GM12878 (cell line): ENCODE results near the gene FUCA2. TPM values are rescaled to one million over a fixed set of nuclear protein-coding genes. Genes with fewer than 3 reads are reported as not detected.
A peak's percentile ranks its signal among the peaks of the same experiment; 100 is the strongest.

Experiments used
- CBX5 ChIP-seq: sonication (generic); IDR thresholded peaks from 2 replicates; pipeline ENCODE4 v1.6.1; 2016; ENCODE audit warnings: low read depth, moderate library complexity, mild to moderate bottlenecking, inconsistent platforms
- EED ChIP-seq: sonication (generic); IDR thresholded peaks from 2 replicates; pipeline ENCODE4 v1.6.1; 2016; ENCODE audit warnings: antibody characterized with exemption, low read depth
- FOXM1 ChIP-seq: IDR thresholded peaks from 2 replicates; pipeline ENCODE4 v1.6.1; 2012; ENCODE audit warnings: low read depth, mild to moderate bottlenecking, inconsistent platforms, low read length, moderate library complexity
- GATAD2B ChIP-seq: fragments of 450-650 bp; conservative IDR thresholded peaks from 2 replicates; pipeline ENCODE4 v1.6.1; 2017; ENCODE audit warnings: low read depth, mild to moderate bottlenecking, moderate library complexity
- JUNB ChIP-seq: IDR thresholded peaks from 2 replicates; pipeline ENCODE4 v1.6.1; 2016; ENCODE audit warnings: antibody characterized with exemption, mild to moderate bottlenecking
- MTA3 ChIP-seq: IDR thresholded peaks from 2 replicates; pipeline ENCODE4 v1.6.1; 2012; ENCODE audit warnings: low read length, inconsistent platforms, borderline replicate concordance
- NBN ChIP-seq: fragments of 450-650 bp; IDR thresholded peaks from 2 replicates; pipeline ENCODE4 v1.6.1; 2016
- NFIC ChIP-seq: IDR thresholded peaks from 2 replicates; pipeline ENCODE4 v1.6.1; 2012; ENCODE audit warnings: low read depth, mild to moderate bottlenecking, inconsistent platforms, low read length, moderate library complexity
- NR2C1 ChIP-seq: fragments of 450-650 bp; IDR thresholded peaks from 2 replicates; pipeline ENCODE4 v1.6.1; 2017; ENCODE audit warnings: antibody characterized with exemption, mild to moderate bottlenecking, moderate library complexity
- SMARCA5 ChIP-seq: fragments of 450-650 bp; IDR thresholded peaks from 2 replicates; pipeline ENCODE4 v1.6.1; 2017; ENCODE audit warnings: mild to moderate bottlenecking
- SP1 ChIP-seq: IDR thresholded peaks from one replicate; pipeline ENCODE4 v1.6.1; 2011; ENCODE audit warnings: low read depth, low read length
- STAT3 ChIP-seq: IDR thresholded peaks from 2 replicates; pipeline ENCODE4 v1.6.1; 2011; ENCODE audit warnings: low read depth, low read length, improper control_type of control experiment
- ZZZ3 ChIP-seq: IDR thresholded peaks from 2 replicates; pipeline ENCODE4 v1.6.1; 2011; ENCODE audit warnings: low read depth; ENCODE audit not compliant: control insufficient read depth, insufficient read length
- polyA plus RNA-seq, 11 experiments: library from polyadenylated mRNA; depleted of rRNA in 4 of 11; unstranded in 6 of 11; stranded (reverse) in 5 of 11; fragments of >200 nt; fragmentation: Nextera tagmentation in 4 of 11; fragmentation: Illumina TruSeq in 1 of 11; extraction: Ambion mirVana in 4 of 11; extraction: Trizol in 1 of 11; gene quantifications; 1 replicate in 1 of 11; 2 replicates in 10 of 11; pipeline versions ENCODE4 v1.2.1 to v1.2.3, GENCODE V29; 2011 to 2016; ENCODE audit warnings: inconsistent platforms in 2 of 11, missing spikeins in 2 of 11, low read depth in 1 of 11
- total RNA-seq, 4 experiments: library from RNA; depleted of rRNA in 3 of 4; stranded (reverse); fragments of >200 nt in 3 of 4; fragmentation: Illumina TruSeq in 1 of 4; extraction: Trizol in 1 of 4; gene quantifications; 2 replicates each; pipeline versions ENCODE4 v1.2.1 to v1.2.3, GENCODE V29; 2013 to 2021
- TF ChIP-seq, protein P1 (sequence below): fragments of 450-650 bp; formaldehyde crosslinking; IDR thresholded peaks from 2 replicates; pipeline ENCODE4 v1.4.0; 2022; ENCODE audit warnings: mild to moderate bottlenecking, moderate library complexity
- TF ChIP-seq, protein P2 (sequence below): fragments of 450-650 bp; IDR thresholded peaks from 2 replicates; pipeline ENCODE4 v1.6.1; 2018; ENCODE audit warnings: borderline replicate concordance, mild to moderate bottlenecking; ENCODE audit not compliant: partially characterized antibody
- TF ChIP-seq, protein P3 (sequence below): IDR thresholded peaks from 2 replicates; pipeline ENCODE4 v1.6.1; 2012; ENCODE audit warnings: low read length, inconsistent platforms
- TF ChIP-seq, protein P4 (sequence below): fragments of 450-650 bp; IDR thresholded peaks from 2 replicates; pipeline ENCODE4 v1.6.1; 2017; ENCODE audit warnings: mild to moderate bottlenecking, low read depth, inconsistent platforms; ENCODE audit not compliant: poor library complexity, severe bottlenecking
- TF ChIP-seq, protein P5 (sequence below): fragments of 450-650 bp; IDR thresholded peaks from 2 replicates; pipeline ENCODE4 v1.6.1; 2017; ENCODE audit warnings: low read depth, mild to moderate bottlenecking, moderate library complexity

FUCA2 gene
- total and polyA plus RNA-seq, 10 of the 15 experiments (the other 5 are each of a cell fraction or from before 2014, with no cell fraction given) = 5.7 to 36.2 (median 21.5) TPM

DNA sequence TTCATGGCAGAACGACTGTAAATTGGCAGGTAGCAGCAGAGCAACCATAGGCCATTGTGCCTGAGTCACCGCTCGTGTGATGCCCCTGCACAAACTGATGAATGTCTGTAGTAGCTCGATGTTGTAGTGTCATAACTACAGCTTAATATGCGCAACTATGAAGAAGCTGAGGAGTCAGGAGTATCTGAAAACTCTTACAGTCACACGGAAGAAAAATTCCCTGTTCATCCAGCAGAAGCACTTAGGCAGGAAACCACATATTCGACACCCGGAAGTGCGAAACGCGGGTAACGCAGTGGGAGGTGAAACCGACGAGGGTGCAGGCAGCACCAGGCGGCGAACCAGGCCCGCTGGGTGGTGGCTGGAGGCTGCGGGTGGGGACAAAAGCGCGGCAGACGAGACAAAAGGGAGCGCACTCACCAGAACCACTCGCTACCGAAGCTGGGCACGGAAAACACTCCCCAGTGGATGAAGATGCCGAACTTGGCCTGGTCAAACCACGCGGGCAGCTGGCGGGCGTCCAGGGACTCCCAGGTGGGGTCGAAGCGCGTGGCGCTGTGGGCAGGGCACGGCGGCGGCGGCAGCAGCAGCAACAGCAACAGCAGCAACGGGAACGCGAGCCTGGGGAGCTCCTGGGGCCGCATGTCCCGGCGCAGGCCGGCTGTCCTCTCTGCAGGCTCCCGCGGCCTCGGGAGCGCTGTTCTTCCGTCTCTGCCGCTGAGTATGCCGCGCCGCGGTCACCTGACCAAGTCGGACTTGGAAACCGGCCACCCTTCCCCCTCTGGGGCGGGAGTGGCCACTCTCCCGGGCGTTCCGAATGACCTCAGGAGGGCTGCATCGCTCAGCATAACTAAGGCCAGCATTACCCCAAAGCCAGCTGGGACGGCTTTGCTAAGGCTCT, at the start of gene FUCA2 (continued):
- TF ChIP-seq, protein P1, sequence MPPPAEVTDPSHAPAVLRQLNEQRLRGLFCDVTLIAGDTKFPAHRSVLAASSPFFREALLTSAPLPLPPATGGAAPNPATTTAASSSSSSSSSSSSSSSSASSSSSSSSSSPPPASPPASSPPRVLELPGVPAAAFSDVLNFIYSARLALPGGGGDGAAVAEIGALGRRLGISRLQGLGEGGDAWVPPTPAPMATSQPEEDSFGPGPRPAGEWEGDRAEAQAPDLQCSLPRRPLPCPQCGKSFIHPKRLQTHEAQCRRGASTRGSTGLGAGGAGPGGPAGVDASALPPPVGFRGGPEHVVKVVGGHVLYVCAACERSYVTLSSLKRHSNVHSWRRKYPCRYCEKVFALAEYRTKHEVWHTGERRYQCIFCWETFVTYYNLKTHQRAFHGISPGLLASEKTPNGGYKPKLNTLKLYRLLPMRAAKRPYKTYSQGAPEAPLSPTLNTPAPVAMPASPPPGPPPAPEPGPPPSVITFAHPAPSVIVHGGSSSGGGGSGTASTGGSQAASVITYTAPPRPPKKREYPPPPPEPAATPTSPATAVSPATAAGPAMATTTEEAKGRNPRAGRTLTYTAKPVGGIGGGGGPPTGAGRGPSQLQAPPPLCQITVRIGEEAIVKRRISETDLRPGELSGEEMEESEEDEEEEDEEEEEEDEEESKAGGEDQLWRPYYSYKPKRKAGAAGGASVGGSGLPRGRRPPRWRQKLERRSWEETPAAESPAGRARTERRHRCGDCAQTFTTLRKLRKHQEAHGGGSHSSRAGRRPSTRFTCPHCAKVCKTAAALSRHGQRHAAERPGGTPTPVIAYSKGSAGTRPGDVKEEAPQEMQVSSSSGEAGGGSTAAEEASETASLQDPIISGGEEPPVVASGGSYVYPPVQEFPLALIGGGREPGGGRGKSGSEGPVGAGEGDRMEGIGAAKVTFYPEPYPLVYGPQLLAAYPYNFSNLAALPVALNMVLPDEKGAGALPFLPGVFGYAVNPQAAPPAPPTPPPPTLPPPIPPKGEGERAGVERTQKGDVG (CRISPR knock-in tag) = no peak
- TF ChIP-seq, protein P2, sequence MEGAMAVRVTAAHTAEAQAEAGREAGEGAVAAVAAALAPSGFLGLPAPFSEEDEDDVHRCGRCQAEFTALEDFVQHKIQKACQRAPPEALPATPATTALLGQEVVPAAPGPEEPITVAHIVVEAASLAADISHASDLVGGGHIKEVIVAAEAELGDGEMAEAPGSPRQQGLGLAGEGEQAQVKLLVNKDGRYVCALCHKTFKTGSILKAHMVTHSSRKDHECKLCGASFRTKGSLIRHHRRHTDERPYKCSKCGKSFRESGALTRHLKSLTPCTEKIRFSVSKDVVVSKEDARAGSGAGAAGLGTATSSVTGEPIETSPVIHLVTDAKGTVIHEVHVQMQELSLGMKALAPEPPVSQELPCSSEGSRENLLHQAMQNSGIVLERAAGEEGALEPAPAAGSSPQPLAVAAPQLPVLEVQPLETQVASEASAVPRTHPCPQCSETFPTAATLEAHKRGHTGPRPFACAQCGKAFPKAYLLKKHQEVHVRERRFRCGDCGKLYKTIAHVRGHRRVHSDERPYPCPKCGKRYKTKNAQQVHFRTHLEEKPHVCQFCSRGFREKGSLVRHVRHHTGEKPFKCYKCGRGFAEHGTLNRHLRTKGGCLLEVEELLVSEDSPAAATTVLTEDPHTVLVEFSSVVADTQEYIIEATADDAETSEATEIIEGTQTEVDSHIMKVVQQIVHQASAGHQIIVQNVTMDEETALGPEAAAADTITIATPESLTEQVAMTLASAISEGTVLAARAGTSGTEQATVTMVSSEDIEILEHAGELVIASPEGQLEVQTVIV = peak; percentile 47
- TF ChIP-seq, protein P3, sequence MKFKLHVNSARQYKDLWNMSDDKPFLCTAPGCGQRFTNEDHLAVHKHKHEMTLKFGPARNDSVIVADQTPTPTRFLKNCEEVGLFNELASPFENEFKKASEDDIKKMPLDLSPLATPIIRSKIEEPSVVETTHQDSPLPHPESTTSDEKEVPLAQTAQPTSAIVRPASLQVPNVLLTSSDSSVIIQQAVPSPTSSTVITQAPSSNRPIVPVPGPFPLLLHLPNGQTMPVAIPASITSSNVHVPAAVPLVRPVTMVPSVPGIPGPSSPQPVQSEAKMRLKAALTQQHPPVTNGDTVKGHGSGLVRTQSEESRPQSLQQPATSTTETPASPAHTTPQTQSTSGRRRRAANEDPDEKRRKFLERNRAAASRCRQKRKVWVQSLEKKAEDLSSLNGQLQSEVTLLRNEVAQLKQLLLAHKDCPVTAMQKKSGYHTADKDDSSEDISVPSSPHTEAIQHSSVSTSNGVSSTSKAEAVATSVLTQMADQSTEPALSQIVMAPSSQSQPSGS = no peak
- TF ChIP-seq GATAD2B (peak; percentile 79; the same call in 1 of the 2 replicates), MTA3 (no peak), ZZZ3 (no peak), JUNB (no peak), NFIC (no peak), SMARCA5 (peak; percentile 75), NR2C1 (no peak), STAT3 (no peak), NBN (no peak), CBX5 (no peak), FOXM1 (no peak), SP1 (no peak), EED (peak; percentile 55; the same call in 1 of the 2 replicates)
- TF ChIP-seq, protein P4, sequence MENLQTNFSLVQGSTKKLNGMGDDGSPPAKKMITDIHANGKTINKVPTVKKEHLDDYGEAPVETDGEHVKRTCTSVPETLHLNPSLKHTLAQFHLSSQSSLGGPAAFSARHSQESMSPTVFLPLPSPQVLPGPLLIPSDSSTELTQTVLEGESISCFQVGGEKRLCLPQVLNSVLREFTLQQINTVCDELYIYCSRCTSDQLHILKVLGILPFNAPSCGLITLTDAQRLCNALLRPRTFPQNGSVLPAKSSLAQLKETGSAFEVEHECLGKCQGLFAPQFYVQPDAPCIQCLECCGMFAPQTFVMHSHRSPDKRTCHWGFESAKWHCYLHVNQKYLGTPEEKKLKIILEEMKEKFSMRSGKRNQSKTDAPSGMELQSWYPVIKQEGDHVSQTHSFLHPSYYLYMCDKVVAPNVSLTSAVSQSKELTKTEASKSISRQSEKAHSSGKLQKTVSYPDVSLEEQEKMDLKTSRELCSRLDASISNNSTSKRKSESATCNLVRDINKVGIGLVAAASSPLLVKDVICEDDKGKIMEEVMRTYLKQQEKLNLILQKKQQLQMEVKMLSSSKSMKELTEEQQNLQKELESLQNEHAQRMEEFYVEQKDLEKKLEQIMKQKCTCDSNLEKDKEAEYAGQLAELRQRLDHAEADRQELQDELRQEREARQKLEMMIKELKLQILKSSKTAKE = no peak
- TF ChIP-seq, protein P5, sequence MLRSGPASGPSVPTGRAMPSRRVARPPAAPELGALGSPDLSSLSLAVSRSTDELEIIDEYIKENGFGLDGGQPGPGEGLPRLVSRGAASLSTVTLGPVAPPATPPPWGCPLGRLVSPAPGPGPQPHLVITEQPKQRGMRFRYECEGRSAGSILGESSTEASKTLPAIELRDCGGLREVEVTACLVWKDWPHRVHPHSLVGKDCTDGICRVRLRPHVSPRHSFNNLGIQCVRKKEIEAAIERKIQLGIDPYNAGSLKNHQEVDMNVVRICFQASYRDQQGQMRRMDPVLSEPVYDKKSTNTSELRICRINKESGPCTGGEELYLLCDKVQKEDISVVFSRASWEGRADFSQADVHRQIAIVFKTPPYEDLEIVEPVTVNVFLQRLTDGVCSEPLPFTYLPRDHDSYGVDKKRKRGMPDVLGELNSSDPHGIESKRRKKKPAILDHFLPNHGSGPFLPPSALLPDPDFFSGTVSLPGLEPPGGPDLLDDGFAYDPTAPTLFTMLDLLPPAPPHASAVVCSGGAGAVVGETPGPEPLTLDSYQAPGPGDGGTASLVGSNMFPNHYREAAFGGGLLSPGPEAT = peak; percentile 54; the same call in 1 of the 2 replicates
